MCF 10A (cell line): Measurements from ENCODE around the gene SUCLA2. TPM values are rescaled to one million over a fixed set of nuclear protein-coding genes. Genes with fewer than 3 reads are reported as not detected.
A peak's percentile ranks its signal among the peaks of the same experiment; 100 is the strongest.

Source experiments
- BruUV-seq: library from RNA; stranded (reverse); fragments of 400-500 nt; replicated peaks from 2 replicates; lab custom pipeline; 2021; lab: Mats Ljungman, UMichigan
- CTCF ChIA-PET: fragments of 300-600 bp; sonication (Branson Sonifier 250); formaldehyde crosslinking; extraction: SDS; loops from one replicate; lab custom pipeline; 2021; ENCODE audit warnings: antibody characterized with exemption, inconsistent platforms; lab: Yijun Ruan, JAX
- POLR2A ChIA-PET: fragments of 300-600, 350-650 bp; sonication (Branson Sonifier 250); formaldehyde crosslinking; extraction: SDS; loops from one replicate; lab custom pipeline; 2020; ENCODE audit warnings: antibody characterized with exemption, inconsistent platforms; lab: Yijun Ruan, JAX
- DNase-seq: peaks from one replicate; pipeline ENCODE4 v3.0.0-alpha.2; 2018; ENCODE audit not compliant: unreplicated experiment
- H3K27ac Mint-ChIP-seq: one replicate; pipeline ENCODE4 v1.8.0; 2022; ENCODE audit warnings: mild to moderate bottlenecking, low read depth, mixed read lengths; ENCODE audit not compliant: unreplicated experiment
- H3K27me3 Mint-ChIP-seq: one replicate; pipeline ENCODE4 v1.8.0; 2022; ENCODE audit warnings: mixed read lengths; ENCODE audit not compliant: insufficient read depth, unreplicated experiment
- H3K36me3 Mint-ChIP-seq: one replicate; pipeline ENCODE4 v1.8.0; 2022; ENCODE audit warnings: mild to moderate bottlenecking, moderate library complexity, mixed read lengths; ENCODE audit not compliant: insufficient read depth, unreplicated experiment
- H3K4me1 Mint-ChIP-seq: one replicate; pipeline ENCODE4 v1.8.0; 2022; ENCODE audit warnings: mixed read lengths; ENCODE audit not compliant: insufficient read depth, unreplicated experiment
- H3K4me3 Mint-ChIP-seq: one replicate; pipeline ENCODE4 v1.8.0; 2022; ENCODE audit warnings: mild to moderate bottlenecking, moderate library complexity, mixed read lengths; ENCODE audit not compliant: unreplicated experiment
- H3K9me3 Mint-ChIP-seq: one replicate; pipeline ENCODE4 v1.8.0; 2022; ENCODE audit warnings: mixed read lengths; ENCODE audit not compliant: unreplicated experiment
- intact Hi-C: fragments of 100-400 bp; cut with micrococcal nuclease; formaldehyde crosslinking; loops from 2 replicates; pipeline ENCODE4 v1.14.1; 2022
- total RNA-seq: library from RNA; stranded (reverse); gene quantifications from 2 replicates; pipeline ENCODE4 v1.2.3, GENCODE V29; 2022
- TF ChIP-seq, protein P1 (sequence below): fragments of 200-600 bp; IDR thresholded peaks from one replicate; pipeline ENCODE4 v1.8.0; 2022; ENCODE audit warnings: antibody characterized with exemption, mild to moderate bottlenecking; ENCODE audit not compliant: unreplicated experiment

The SUCLA2 gene
- total RNA-seq, 1 experiment from 2014 or later, result 42.1 TPM

DNA sequence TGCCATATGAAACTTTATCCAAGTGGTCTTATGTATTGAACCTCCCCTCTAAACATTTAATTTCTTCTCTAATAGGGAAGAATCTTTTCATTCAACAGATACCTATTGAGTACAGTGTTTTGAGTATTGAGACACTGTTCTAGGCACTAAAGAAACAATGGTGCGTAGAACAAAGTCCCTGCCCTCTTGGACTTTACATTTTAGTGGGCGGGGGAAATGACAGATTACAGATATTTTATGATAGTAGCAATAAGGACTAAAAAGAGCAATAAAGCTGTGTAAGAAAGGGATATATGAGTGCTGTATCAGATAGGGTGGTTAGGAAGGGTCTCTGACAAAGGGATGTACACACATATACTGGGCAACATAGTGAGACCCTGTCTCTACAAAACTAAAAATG, 41.8 kb upstream of the SUCLA2 start:
- Mint-ChIP-seq H3K9me3 (no peaks in the 10 kb centered on the region), H3K36me3 (peaks cover 37% of the 10 kb centered on the region)

DNA sequence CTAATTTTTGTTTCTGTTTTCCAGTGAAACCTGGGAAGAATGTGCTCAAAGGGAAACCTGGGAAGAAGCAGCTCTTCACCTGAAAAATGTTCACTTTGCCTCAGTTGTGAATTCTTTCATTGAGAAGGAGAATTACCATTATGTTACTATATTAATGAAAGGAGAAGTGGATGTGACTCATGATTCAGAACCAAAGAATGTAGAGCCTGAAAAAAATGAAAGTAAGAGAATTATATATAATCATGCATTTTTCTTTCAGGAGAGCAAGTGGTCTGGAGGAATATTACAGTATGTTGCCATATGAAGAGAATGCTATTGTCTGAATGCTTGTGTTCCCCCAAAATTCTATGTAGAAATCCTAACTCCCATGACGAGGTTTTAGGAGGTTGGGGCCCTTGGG, 39.8 kb upstream of the SUCLA2 start:
- Mint-ChIP-seq H3K36me3 (peaks cover 29% of the 10 kb centered on the region), H3K4me3 (no peak overlapping the region), H3K4me1 (peaks cover 10% of the 10 kb centered on the region), H3K27me3 (no peaks in the 10 kb centered on the region), H3K27ac (peak overlapping the region; percentile 12), H3K9me3 (no peaks in the 10 kb centered on the region)
- no TSS peak for BruUV-seq
- TF ChIP-seq, protein P1, sequence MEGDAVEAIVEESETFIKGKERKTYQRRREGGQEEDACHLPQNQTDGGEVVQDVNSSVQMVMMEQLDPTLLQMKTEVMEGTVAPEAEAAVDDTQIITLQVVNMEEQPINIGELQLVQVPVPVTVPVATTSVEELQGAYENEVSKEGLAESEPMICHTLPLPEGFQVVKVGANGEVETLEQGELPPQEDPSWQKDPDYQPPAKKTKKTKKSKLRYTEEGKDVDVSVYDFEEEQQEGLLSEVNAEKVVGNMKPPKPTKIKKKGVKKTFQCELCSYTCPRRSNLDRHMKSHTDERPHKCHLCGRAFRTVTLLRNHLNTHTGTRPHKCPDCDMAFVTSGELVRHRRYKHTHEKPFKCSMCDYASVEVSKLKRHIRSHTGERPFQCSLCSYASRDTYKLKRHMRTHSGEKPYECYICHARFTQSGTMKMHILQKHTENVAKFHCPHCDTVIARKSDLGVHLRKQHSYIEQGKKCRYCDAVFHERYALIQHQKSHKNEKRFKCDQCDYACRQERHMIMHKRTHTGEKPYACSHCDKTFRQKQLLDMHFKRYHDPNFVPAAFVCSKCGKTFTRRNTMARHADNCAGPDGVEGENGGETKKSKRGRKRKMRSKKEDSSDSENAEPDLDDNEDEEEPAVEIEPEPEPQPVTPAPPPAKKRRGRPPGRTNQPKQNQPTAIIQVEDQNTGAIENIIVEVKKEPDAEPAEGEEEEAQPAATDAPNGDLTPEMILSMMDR, result no peak
- ChIA-PET CTCF (interaction anchor here (0.7 kb wide), 1 partner anchor 92 kb away, joined by 3 read pairs; no protein-coding TSS in a partner anchor), POLR2A (no interaction called here)
- DNase-seq, result no peak
- intact Hi-C loops, result no loop called here

More for the DNA sequence above, 41.8 kb upstream of the SUCLA2 start:
- Mint-ChIP-seq H3K27me3 (no peaks in the 10 kb centered on the region), H3K4me1 (peaks cover 10% of the 10 kb centered on the region), H3K27ac (peak overlapping the region; percentile 89), H3K4me3 (no peak overlapping the region)
- no peak for DNase-seq
- POLR2A ChIA-PET, result no interaction called here
- BruUV-seq, result no TSS peak
- intact Hi-C loops, result no loop called here
- CTCF ChIA-PET, result interaction anchor here (1.0 kb wide), 1 partner anchor 242 kb away, joined by 5 read pairs; no protein-coding TSS in a partner anchor
- TF ChIP-seq, protein P1, result no peak

- Mint-ChIP-seq H3K27ac (no peak overlapping the region), H3K4me1 (peaks cover 10% of the 10 kb centered on the region), H3K27me3 (no peaks in the 10 kb centered on the region), H3K4me3 (no peak overlapping the region), H3K36me3 (peaks cover 29% of the 10 kb centered on the region), H3K9me3 (no peaks in the 10 kb centered on the region)
- TF ChIP-seq, protein P1, result no peak
- intact Hi-C loops, result no loop called here
- CTCF ChIA-PET, result interaction anchor here (0.7 to 2.8 kb wide), 4 partner anchors 8 to 527 kb away, joined by 3 to 34 read pairs (median 3); no protein-coding TSS in a partner anchor
- no TSS peak for BruUV-seq
- no peak for DNase-seq
- POLR2A ChIA-PET, result interaction anchor here (0.6 to 0.7 kb wide), 3 partner anchors 45 to 1218 kb away, joined by 3 read pairs; partner anchors contain the start of gene MED4
Measured at GRCh38 chr13:48040049-48040448, 39.0 kb upstream of the SUCLA2 start.

DNA sequence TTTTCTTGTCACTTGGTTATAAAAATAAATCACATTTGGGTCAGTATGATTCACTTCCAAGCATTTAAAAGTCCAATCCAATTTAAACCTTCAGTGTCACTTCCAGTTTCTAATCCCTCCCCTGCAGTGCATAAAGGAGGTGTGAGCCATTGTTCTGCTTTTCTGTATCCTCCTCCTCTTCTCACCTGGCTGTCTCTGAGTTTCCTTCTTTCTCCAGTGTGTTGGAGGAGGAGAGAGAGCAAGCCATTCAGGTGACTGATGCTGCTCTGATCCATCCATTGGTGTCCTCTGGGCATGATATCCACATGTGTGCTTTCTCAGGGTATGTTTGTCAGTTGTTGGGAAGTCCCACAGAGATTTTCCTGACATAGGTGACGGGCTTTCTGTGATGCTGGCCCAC, 37.7 kb upstream of the SUCLA2 start:
- Mint-ChIP-seq H3K27me3 (no peaks in the 10 kb centered on the region), H3K27ac (peak overlapping the region; percentile 96), H3K36me3 (peaks cover 36% of the 10 kb centered on the region), H3K4me3 (peak overlapping the region; percentile 90), H3K9me3 (no peaks in the 10 kb centered on the region), H3K4me1 (peaks cover 10% of the 10 kb centered on the region)
- intact Hi-C loops, result loop anchor here (1.0 to 5.0 kb wide), 2 partner anchors 239 to 729 kb away; no protein-coding TSS in a partner anchor
- CTCF ChIA-PET, result interaction anchor here (0.5 to 3.0 kb wide), 26 partner anchors 9 to 728 kb away, joined by 3 to 34 read pairs (median 4); partner anchors contain the start of gene MED4
- DNase-seq, result peak; percentile 5
- TF ChIP-seq, protein P1, result no peak
- no TSS peak for BruUV-seq
- POLR2A ChIA-PET, result interaction anchor here (0.7 to 3.9 kb wide), 15 partner anchors 9 to 730 kb away, joined by 3 to 70 read pairs (median 8); partner anchors contain the start of genes MED4 and SUCLA2
